Breast epithelium (tissue), 4 donors: Measurements from ENCODE around the gene GADL1. TPM values are rescaled to one million over a fixed set of nuclear protein-coding genes. Genes with fewer than 3 reads are reported as not detected.

Source experiments
- DNase-seq, 2 donors: peaks; one replicate each; pipeline ENCODE4 v3.0.0-alpha.2; 2019; ENCODE audit warnings: low spot score in 2 of 2
- H3K27ac ChIP-seq, 2 donors: fragments of 200-600 bp; sonication (generic) in 1 of 2; one replicate each; pipeline ENCODE4 v1.5.1; 2016 to 2019; ENCODE audit warnings: mild to moderate bottlenecking in 1 of 2
- H3K27me3 ChIP-seq, 2 donors: fragments of 200-600 bp; sonication (generic) in 1 of 2; one replicate each; pipeline versions ENCODE4 v1.5.1 to v1.6.0; 2017 to 2019; ENCODE audit warnings: control low read depth in 1 of 2, mild to moderate bottlenecking in 1 of 2
- H3K36me3 ChIP-seq: fragments of 200-600 bp; one replicate; pipeline ENCODE4 v1.5.1; 2019
- H3K4me1 ChIP-seq, 2 donors: fragments of 200-600 bp; sonication (generic); one replicate each; pipeline ENCODE4 v1.5.1; 2016 to 2019; ENCODE audit warnings: control low read depth in 1 of 2
- H3K4me3 ChIP-seq, 3 donors: fragments of 200-600 bp; sonication (generic); 1 replicate in 2 of 3; 2 replicates in 1 of 3; pipeline ENCODE4 v1.5.1; 2016 to 2019; ENCODE audit warnings: mild to moderate bottlenecking in 3 of 3, moderate library complexity in 2 of 3
- H3K9me3 ChIP-seq, 2 donors: fragments of 200-600 bp; sonication (generic) in 1 of 2; one replicate each; pipeline ENCODE4 v1.5.1; 2016 to 2019; ENCODE audit warnings: control low read depth in 1 of 2
- POLR2A ChIP-seq: fragments of 450-650 bp; IDR thresholded peaks from one replicate; pipeline ENCODE4 v1.6.1; 2016; ENCODE audit warnings: antibody characterized with exemption, mild to moderate bottlenecking, moderate library complexity
- POLR2AphosphoS5 ChIP-seq, 3 donors: sonication (generic); formaldehyde crosslinking; IDR thresholded peaks; one replicate each; pipeline ENCODE4 v1.6.1; 2017; ENCODE audit warnings: antibody characterized with exemption in 3 of 3
- intact Hi-C: fragments of 100-400 bp; cut with DNase I; formaldehyde crosslinking; loops from one replicate; pipeline ENCODE4 v1.15.1; 2023; ENCODE audit warnings: low total_unique reads
- total RNA-seq, 3 donors: library from RNA; depleted of rRNA; stranded (reverse); fragments of >200 nt; gene quantifications; one replicate each; pipeline ENCODE4 v1.1.0, GENCODE V29; 2016
- TF ChIP-seq, protein P1 (sequence below), 3 donors: fragments of 450-650 bp; IDR thresholded peaks; one replicate each; pipeline ENCODE4 v1.5.1; 2016 to 2017; ENCODE audit warnings: antibody characterized with exemption in 3 of 3, mild to moderate bottlenecking in 3 of 3, moderate library complexity in 3 of 3

The GADL1 gene
- total RNA-seq, 3 donors from 2014 or later = not detected

DNA sequence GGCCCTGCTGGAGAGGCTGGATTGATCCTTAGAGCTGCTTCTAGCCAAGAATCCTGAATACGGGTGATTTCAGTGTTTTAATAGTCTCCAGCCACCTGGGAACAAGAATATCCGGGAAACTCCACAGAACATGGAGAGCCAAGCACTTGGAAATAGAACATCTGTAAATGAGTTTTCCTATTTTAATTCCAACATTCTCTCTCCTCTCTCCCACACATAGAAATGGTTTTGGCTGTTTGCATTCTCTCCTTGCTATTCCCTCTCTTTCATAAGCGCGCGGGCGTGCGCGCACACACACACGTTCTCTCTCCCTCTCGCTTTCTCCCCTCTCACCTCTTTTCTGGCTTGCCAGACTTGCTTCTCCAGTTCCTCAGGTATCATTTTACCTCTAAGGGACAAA is 50.6 kb downstream of the GADL1 start:
- Histone ChIP-seq H3K9me3 (no peaks in the 10 kb centered on the region), H3K27me3 (no peaks in the 10 kb centered on the region), H3K4me1 (no peaks in the 10 kb centered on the region), H3K27ac (no peak overlapping the region), H3K4me3 (no peak overlapping the region), H3K36me3 (no peaks in the 10 kb centered on the region)
- intact Hi-C loops = no loop called here
- TF ChIP-seq POLR2A (no peak), POLR2AphosphoS5 (IDR thresholded peaks at IDR 0.05) (no peak)
- TF ChIP-seq, protein P1, sequence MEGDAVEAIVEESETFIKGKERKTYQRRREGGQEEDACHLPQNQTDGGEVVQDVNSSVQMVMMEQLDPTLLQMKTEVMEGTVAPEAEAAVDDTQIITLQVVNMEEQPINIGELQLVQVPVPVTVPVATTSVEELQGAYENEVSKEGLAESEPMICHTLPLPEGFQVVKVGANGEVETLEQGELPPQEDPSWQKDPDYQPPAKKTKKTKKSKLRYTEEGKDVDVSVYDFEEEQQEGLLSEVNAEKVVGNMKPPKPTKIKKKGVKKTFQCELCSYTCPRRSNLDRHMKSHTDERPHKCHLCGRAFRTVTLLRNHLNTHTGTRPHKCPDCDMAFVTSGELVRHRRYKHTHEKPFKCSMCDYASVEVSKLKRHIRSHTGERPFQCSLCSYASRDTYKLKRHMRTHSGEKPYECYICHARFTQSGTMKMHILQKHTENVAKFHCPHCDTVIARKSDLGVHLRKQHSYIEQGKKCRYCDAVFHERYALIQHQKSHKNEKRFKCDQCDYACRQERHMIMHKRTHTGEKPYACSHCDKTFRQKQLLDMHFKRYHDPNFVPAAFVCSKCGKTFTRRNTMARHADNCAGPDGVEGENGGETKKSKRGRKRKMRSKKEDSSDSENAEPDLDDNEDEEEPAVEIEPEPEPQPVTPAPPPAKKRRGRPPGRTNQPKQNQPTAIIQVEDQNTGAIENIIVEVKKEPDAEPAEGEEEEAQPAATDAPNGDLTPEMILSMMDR (IDR thresholded peaks at IDR 0.05) = no peak
- DNase-seq = no peak

DNA sequence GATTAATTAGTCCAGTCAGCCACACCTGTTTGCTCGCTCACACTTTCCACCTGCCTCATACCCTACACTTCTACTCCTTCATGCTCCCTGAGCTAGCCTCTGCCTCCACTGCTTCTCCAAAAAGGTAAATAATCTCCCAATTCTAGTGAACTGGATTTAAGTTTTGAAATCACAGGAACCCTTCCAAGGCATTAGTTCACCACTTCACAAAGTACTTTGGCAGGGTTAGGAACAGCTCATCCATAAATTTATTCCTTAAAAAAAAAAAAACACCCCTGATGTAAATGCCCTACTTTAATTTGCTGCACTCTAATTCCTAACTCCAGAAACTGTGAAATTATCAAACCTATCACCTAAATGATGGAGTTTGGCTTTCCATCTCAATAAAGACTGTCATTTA is 58.3 kb downstream of the GADL1 start:
- Histone ChIP-seq H3K27me3 (no peaks in the 10 kb centered on the region), H3K4me1 (no peaks in the 10 kb centered on the region), H3K36me3 (no peaks in the 10 kb centered on the region), H3K9me3 (no peaks in the 10 kb centered on the region), H3K27ac (no peak overlapping the region), H3K4me3 (no peak overlapping the region)
- intact Hi-C loops = loop anchor here (5.0 kb wide), 1 partner anchor 616 kb away; no protein-coding TSS in a partner anchor
- no peak for DNase-seq
- TF ChIP-seq POLR2AphosphoS5 (IDR thresholded peaks at IDR 0.05) = no peak
- no peak for TF ChIP-seq POLR2A

DNA sequence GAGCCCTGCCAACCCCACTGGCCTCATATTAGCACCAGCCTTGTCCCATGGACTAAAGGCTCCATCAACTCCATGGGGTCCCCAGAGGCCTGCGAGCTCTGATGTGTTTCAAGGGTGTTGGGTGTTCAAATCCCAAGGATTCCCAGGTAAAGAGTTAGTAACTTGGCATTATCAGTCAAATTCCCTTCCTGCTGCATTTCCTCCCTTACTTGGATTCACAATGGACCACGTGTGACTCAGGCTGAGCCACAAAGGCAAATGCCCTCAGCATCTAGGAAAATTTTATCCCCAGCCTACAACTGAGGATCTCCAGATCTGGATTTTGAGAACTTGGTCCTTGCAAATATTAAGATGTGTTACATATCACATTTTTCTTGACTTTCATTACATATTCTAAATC is 58.8 kb downstream of the GADL1 start:
- H3K27ac ChIP-seq = no peak overlapping the region
- no peaks in the 10 kb centered on the region for H3K27me3 ChIP-seq
- H3K4me3 ChIP-seq = no peak overlapping the region
- H3K36me3 ChIP-seq = no peaks in the 10 kb centered on the region
- no peak for TF ChIP-seq POLR2AphosphoS5 (IDR thresholded peaks at IDR 0.05)
- TF ChIP-seq POLR2A = no peak
- TF ChIP-seq, protein P1 (IDR thresholded peaks at IDR 0.05) = no peak
- H3K4me1 ChIP-seq = no peaks in the 10 kb centered on the region
- intact Hi-C loops = loop anchor here (5.0 kb wide), 1 partner anchor 617 kb away; no protein-coding TSS in a partner anchor
- DNase-seq = no peak
- H3K9me3 ChIP-seq = no peaks in the 10 kb centered on the region

DNA sequence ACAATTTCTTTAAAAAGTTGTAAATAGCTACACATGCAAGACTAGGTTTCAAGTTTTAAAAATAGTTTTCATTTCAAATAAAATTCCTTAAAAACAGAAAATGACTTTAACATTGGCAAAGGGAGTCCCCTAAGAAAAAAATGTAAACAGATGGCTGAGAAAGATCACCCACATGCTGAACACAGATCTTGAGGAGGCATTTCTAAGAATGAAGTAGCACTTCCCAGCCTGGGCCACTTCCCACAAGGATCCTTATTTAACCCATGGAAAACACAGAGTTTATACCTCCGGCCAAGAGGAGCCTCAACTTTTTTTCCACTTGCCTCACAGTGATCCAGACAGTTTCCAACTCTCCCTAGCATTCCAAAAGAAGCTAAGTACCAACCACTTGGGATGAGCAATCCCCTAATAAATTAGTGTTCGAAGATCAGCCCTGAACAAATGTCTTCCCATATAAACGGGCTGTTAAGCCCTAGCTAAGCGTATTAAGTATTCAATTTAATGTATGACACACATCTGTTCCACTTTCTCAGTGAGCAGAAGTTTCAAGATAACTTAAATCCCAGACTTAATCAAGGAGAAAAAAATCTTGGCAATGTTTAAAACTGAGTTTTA is 61.4 kb downstream of the GADL1 start:
- H3K27me3 ChIP-seq = no peaks in the 10 kb centered on the region
- no peaks in the 10 kb centered on the region for H3K36me3 ChIP-seq
- intact Hi-C loops = no loop called here
- no peak overlapping the region for H3K27ac ChIP-seq
- no peak for DNase-seq
- no peaks in the 10 kb centered on the region for H3K9me3 ChIP-seq
- no peak overlapping the region for H3K4me3 ChIP-seq
- no peaks in the 10 kb centered on the region for H3K4me1 ChIP-seq
- TF ChIP-seq POLR2A = no peak
- TF ChIP-seq, protein P1 (IDR thresholded peaks at IDR 0.05) = no peak
- no peak for TF ChIP-seq POLR2AphosphoS5 (IDR thresholded peaks at IDR 0.05)

DNA sequence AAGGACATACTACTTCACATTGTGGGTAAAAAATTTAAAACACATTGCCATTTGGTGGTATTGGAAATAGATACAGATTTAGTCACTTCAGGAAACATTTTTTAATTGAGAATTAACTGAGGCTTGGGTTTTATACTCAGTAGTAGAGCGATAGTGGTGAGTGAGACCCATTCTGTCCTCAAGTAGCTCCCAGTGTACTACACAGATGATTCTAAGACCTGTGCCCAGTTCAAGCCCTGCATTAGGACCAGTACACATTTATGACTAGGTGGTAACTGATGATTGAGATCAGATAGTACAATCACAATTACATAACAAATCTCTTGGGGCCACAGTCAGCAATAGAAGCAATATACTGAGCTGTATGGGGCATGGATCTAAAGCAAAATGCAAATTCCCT is 67.4 kb downstream of the GADL1 start:
- H3K27ac ChIP-seq = no peak overlapping the region
- H3K36me3 ChIP-seq = no peaks in the 10 kb centered on the region
- TF ChIP-seq POLR2A (no peak), POLR2AphosphoS5 (IDR thresholded peaks at IDR 0.05) (no peak)
- TF ChIP-seq, protein P1 (IDR thresholded peaks at IDR 0.05) = no peak
- intact Hi-C loops = no loop called here
- H3K4me3 ChIP-seq = no peak overlapping the region
- H3K9me3 ChIP-seq = no peaks in the 10 kb centered on the region
- DNase-seq = no peak
- H3K27me3 ChIP-seq = no peaks in the 10 kb centered on the region
- no peaks in the 10 kb centered on the region for H3K4me1 ChIP-seq
